HepG2 (cell line): ENCODE data around the gene TBCCD1. TPM values are rescaled to one million over a fixed set of nuclear protein-coding genes. Genes with fewer than 3 reads are reported as not detected.

Source experiments
- ATM ChIP-seq: fragments of 450-650 bp; IDR thresholded peaks from 2 replicates; pipeline ENCODE4 v1.7.1; 2017; ENCODE audit warnings: mild to moderate bottlenecking, borderline replicate concordance
- GATA4 ChIP-seq: sonication (generic); IDR thresholded peaks from 2 replicates; pipeline ENCODE4 v1.6.1; 2016; ENCODE audit warnings: antibody characterized with exemption, low read depth, borderline replicate concordance
- HNRNPL ChIP-seq: fragments of 200-400 bp; formaldehyde crosslinking; IDR thresholded peaks from 2 replicates; pipeline ENCODE4 v1.6.1; 2017; ENCODE audit warnings: mild to moderate bottlenecking, low read depth, low read length
- MAFF ChIP-seq: IDR thresholded peaks from 2 replicates; pipeline ENCODE4 v1.6.1; 2011; ENCODE audit warnings: low read depth, low read length, improper control_type of control experiment
- NAIF1 ChIP-seq: sonication (generic); formaldehyde crosslinking; IDR thresholded peaks from 2 replicates; pipeline ENCODE4 v1.5.0; 2020; ENCODE audit warnings: mild to moderate bottlenecking, missing genetic modification reagents, borderline replicate concordance
- NPAS2 ChIP-seq: sonication (generic); formaldehyde crosslinking; IDR thresholded peaks from 2 replicates; pipeline ENCODE4 v1.8.0; 2022; ENCODE audit warnings: mild to moderate bottlenecking, missing genetic modification reagents, borderline replicate concordance
- REPIN1 ChIP-seq: sonication (generic); formaldehyde crosslinking; IDR thresholded peaks from 2 replicates; pipeline ENCODE4 v1.8.0; 2022; ENCODE audit warnings: missing genetic modification reagents, low read depth, mild to moderate bottlenecking, borderline replicate concordance
- RXRB ChIP-seq: IDR thresholded peaks from 2 replicates; pipeline ENCODE4 v1.6.1; 2016; ENCODE audit warnings: borderline replicate concordance, missing genetic modification reagents, missing compliant biosample characterization
- SKI ChIP-seq: fragments of 450-650 bp; IDR thresholded peaks from one replicate; pipeline ENCODE4 v1.6.1; 2018; ENCODE audit warnings: mild to moderate bottlenecking; ENCODE audit not compliant: partially characterized antibody
- UBTF ChIP-seq: sonication (generic); formaldehyde crosslinking; IDR thresholded peaks from 2 replicates; pipeline ENCODE4 v1.4.0; 2020; ENCODE audit warnings: mild to moderate bottlenecking, missing genetic modification reagents
- ZFX ChIP-seq: sonication (generic); formaldehyde crosslinking; IDR thresholded peaks from 2 replicates; pipeline ENCODE4 v1.4.0; 2020; ENCODE audit warnings: mild to moderate bottlenecking, low read depth, missing genetic modification reagents, moderate library complexity
- ZFY ChIP-seq: sonication (generic); formaldehyde crosslinking; IDR thresholded peaks from 2 replicates; pipeline ENCODE4 v1.4.0; 2020; ENCODE audit warnings: missing genetic modification reagents
- ZGPAT ChIP-seq: IDR thresholded peaks from 2 replicates; pipeline ENCODE4 v1.6.1; 2016; ENCODE audit warnings: mild to moderate bottlenecking
- ZNF329 ChIP-seq: sonication (generic); formaldehyde crosslinking; IDR thresholded peaks from 2 replicates; pipeline ENCODE4 v1.9.0; 2021; ENCODE audit warnings: low read depth, mild to moderate bottlenecking, missing genetic modification reagents
- ZNF607 ChIP-seq: sonication (generic); formaldehyde crosslinking; IDR thresholded peaks from 2 replicates; pipeline ENCODE4 v1.5.1; 2020; ENCODE audit warnings: missing genetic modification reagents, mild to moderate bottlenecking, borderline replicate concordance
- ZNF747 ChIP-seq: sonication (generic); formaldehyde crosslinking; IDR thresholded peaks from 2 replicates; pipeline ENCODE4 v1.8.1; 2023; ENCODE audit warnings: missing genetic modification reagents, mild to moderate bottlenecking, borderline replicate concordance
- ZNF75D ChIP-seq: sonication (generic); formaldehyde crosslinking; IDR thresholded peaks from 2 replicates; pipeline ENCODE4 v1.8.1; 2023; ENCODE audit warnings: missing genetic modification reagents, mild to moderate bottlenecking, borderline replicate concordance
- polyA plus RNA-seq, 8 experiments: library from polyadenylated mRNA; depleted of rRNA in 3 of 8; stranded (reverse) in 7 of 8; unstranded in 1 of 8; fragments of >200 nt; fragmentation: Illumina TruSeq in 4 of 8; extraction: Trizol in 4 of 8; gene quantifications; 2 replicates each; pipeline versions ENCODE4 v1.2.1 to v1.2.3, GENCODE V29; 2011 to 2016; ENCODE audit warnings: low read depth in 4 of 8, missing spikeins in 1 of 8, mixed read lengths in 1 of 8; ENCODE audit not compliant: insufficient read depth in 1 of 8
- total RNA-seq, 5 experiments: library from RNA; depleted of rRNA; stranded (reverse); fragments of >200 nt; fragmentation: Illumina TruSeq; extraction: Trizol; gene quantifications; 2 replicates each; pipeline ENCODE4 v1.2.3, GENCODE V29; 2016; ENCODE audit warnings: low read depth in 1 of 5
- TF ChIP-seq, protein P1 (sequence below): sonication (generic); formaldehyde crosslinking; conservative IDR thresholded peaks from 2 replicates; pipeline ENCODE4 v1.4.0; 2020; ENCODE audit warnings: missing genetic modification reagents
- TF ChIP-seq, protein P2 (sequence below): IDR thresholded peaks from 2 replicates; pipeline ENCODE4 v1.4.0; 2020; ENCODE audit warnings: mild to moderate bottlenecking, missing genetic modification reagents

Gene TBCCD1
- total and polyA plus RNA-seq, 2 of the 13 experiments (the other 11 are each of a cell fraction or from before 2014, with no cell fraction given), result 13.6 to 16.2 TPM

GRCh38 chr3:186567072-186567921 is at the start of gene TBCCD1 (continued):
- TF ChIP-seq UBTF (CRISPR knock-in tag) (peak; percentile 84; the same call in 1 of the 2 replicates), ZFX (CRISPR knock-in tag) (peak; percentile 78; the same call in 1 of the 2 replicates), GATA4 (0 out of 2 replicates have a peak, but pooled peaks have one; percentile 29), ATM (no peak), NPAS2 (CRISPR knock-in tag) (no peak), MAFF (no peak), ZNF607 (0 out of 2 replicates have a peak, but pooled peaks have one; percentile 71), ZNF329 (CRISPR knock-in tag) (peak; percentile 79), SKI (peak; percentile 82), ZNF75D (CRISPR knock-in tag) (no peak), ZGPAT (peak; percentile 63), NAIF1 (CRISPR knock-in tag) (no peak), ZNF747 (CRISPR knock-in tag) (0 out of 2 replicates have a peak, but pooled peaks have one; percentile 84), ZFY (CRISPR knock-in tag) (peak; percentile 64), HNRNPL (no peak), REPIN1 (peak; percentile 69), RXRB (CRISPR knock-in tag) (peak; percentile 62; the same call in 1 of the 2 replicates)
- TF ChIP-seq, protein P1, sequence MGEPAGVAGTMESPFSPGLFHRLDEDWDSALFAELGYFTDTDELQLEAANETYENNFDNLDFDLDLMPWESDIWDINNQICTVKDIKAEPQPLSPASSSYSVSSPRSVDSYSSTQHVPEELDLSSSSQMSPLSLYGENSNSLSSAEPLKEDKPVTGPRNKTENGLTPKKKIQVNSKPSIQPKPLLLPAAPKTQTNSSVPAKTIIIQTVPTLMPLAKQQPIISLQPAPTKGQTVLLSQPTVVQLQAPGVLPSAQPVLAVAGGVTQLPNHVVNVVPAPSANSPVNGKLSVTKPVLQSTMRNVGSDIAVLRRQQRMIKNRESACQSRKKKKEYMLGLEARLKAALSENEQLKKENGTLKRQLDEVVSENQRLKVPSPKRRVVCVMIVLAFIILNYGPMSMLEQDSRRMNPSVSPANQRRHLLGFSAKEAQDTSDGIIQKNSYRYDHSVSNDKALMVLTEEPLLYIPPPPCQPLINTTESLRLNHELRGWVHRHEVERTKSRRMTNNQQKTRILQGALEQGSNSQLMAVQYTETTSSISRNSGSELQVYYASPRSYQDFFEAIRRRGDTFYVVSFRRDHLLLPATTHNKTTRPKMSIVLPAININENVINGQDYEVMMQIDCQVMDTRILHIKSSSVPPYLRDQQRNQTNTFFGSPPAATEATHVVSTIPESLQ (CRISPR knock-in tag), result peak; percentile 85; the same call in 1 of the 2 replicates
- TF ChIP-seq, protein P2, sequence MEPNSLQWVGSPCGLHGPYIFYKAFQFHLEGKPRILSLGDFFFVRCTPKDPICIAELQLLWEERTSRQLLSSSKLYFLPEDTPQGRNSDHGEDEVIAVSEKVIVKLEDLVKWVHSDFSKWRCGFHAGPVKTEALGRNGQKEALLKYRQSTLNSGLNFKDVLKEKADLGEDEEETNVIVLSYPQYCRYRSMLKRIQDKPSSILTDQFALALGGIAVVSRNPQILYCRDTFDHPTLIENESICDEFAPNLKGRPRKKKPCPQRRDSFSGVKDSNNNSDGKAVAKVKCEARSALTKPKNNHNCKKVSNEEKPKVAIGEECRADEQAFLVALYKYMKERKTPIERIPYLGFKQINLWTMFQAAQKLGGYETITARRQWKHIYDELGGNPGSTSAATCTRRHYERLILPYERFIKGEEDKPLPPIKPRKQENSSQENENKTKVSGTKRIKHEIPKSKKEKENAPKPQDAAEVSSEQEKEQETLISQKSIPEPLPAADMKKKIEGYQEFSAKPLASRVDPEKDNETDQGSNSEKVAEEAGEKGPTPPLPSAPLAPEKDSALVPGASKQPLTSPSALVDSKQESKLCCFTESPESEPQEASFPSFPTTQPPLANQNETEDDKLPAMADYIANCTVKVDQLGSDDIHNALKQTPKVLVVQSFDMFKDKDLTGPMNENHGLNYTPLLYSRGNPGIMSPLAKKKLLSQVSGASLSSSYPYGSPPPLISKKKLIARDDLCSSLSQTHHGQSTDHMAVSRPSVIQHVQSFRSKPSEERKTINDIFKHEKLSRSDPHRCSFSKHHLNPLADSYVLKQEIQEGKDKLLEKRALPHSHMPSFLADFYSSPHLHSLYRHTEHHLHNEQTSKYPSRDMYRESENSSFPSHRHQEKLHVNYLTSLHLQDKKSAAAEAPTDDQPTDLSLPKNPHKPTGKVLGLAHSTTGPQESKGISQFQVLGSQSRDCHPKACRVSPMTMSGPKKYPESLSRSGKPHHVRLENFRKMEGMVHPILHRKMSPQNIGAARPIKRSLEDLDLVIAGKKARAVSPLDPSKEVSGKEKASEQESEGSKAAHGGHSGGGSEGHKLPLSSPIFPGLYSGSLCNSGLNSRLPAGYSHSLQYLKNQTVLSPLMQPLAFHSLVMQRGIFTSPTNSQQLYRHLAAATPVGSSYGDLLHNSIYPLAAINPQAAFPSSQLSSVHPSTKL, result peak; percentile 49
